ENCODE results near the gene TMEM41A. TPM values are rescaled to one million over a fixed set of nuclear protein-coding genes. Genes with fewer than 3 reads are reported as not detected.
"Not testable (repeated sequence)": the region's sequence is repeated elsewhere in the genome, so short reads cannot be mapped to it uniquely, and the experiment has no call there.

Gene TMEM41A
- polyA plus RNA-seq, 1 donor from 2014 or later = 12.9 TPM

- Histone ChIP-seq H3K36me3 (ENCODE audit: insufficient read depth, low read length) (no peaks in the 10 kb centered on the region), H4K20me1 (ENCODE audit: insufficient read depth) (no peaks in the 10 kb centered on the region), H3K9ac (ENCODE audit: low read length) (no peak overlapping the region), H3K4me2 (ENCODE audit: low read length) (no peak overlapping the region), H3K27me3 (ENCODE audit: insufficient read depth, low read depth, low read length) (no peaks in the 10 kb centered on the region), H3K79me2 (replicated peaks; ENCODE audit: insufficient read depth, low read length) (no peaks in the 10 kb centered on the region), H3K27ac (ENCODE audit: low read length) (no peak overlapping the region), H3K4me3 (ENCODE audit: low read length) (no peak overlapping the region), H3K9me3 (ENCODE audit: low read length) (no peaks in the 10 kb centered on the region), H3K9me2 (ENCODE audit: insufficient read depth, low read length) (no peaks in the 10 kb centered on the region), H3F3A (ENCODE audit: insufficient read depth, low read length, poor library complexity, severe bottlenecking) (no peaks in the 10 kb centered on the region), H2AFZ (ENCODE audit: low read depth, low read length) (no peak overlapping the region)
- TF ChIP-seq REST (IDR thresholded peaks at IDR 0.05; ENCODE audit: borderline replicate concordance) = no peak
- TF ChIP-seq EP300 (conservative IDR thresholded peaks at IDR 0.05; ENCODE audit: poor library complexity, severe bottlenecking) = no peak
- no peak for TF ChIP-seq CTCF (IDR thresholded peaks at IDR 0.05; ENCODE audit: poor library complexity, severe bottlenecking)
Measured at GRCh38 chr3:185477316-185477715, 21.5 kb downstream of the TMEM41A start.

- H3K9me3 ChIP-seq (ENCODE audit: low read length); H3K9ac ChIP-seq (ENCODE audit: low read length); H3K4me2 ChIP-seq (ENCODE audit: low read length); H3K79me2 ChIP-seq (replicated peaks; ENCODE audit: insufficient read depth, low read length); H3K36me3 ChIP-seq (ENCODE audit: insufficient read depth, low read length); H3K27ac ChIP-seq (ENCODE audit: low read length); H3K4me3 ChIP-seq (ENCODE audit: low read length); H3F3A ChIP-seq (ENCODE audit: insufficient read depth, low read length, poor library complexity, severe bottlenecking); H3K9me2 ChIP-seq (ENCODE audit: insufficient read depth, low read length); H2AFZ ChIP-seq (ENCODE audit: low read depth, low read length); H4K20me1 ChIP-seq (ENCODE audit: insufficient read depth); H3K27me3 ChIP-seq (ENCODE audit: insufficient read depth, low read depth, low read length): not testable (repeated sequence)
Measured at GRCh38 chr3:185474922-185475321, 23.9 kb downstream of the TMEM41A start.

GRCh38 chr3:185473290-185473815 lies 25.5 kb downstream of the TMEM41A start:
- peaks cover 3% of the 10 kb centered on the region for H3K36me3 ChIP-seq (ENCODE audit: insufficient read depth, low read length)
- H2AFZ ChIP-seq (ENCODE audit: low read depth, low read length) = no peak overlapping the region
- H3K4me3 ChIP-seq (ENCODE audit: low read length) = no peak overlapping the region
- H3K9me3 ChIP-seq (ENCODE audit: low read length) = no peaks in the 10 kb centered on the region
- no peaks in the 10 kb centered on the region for H3K27me3 ChIP-seq (ENCODE audit: insufficient read depth, low read depth, low read length)
- no peaks in the 10 kb centered on the region for H4K20me1 ChIP-seq (ENCODE audit: insufficient read depth)
- no peaks in the 10 kb centered on the region for H3F3A ChIP-seq (ENCODE audit: insufficient read depth, low read length, poor library complexity, severe bottlenecking)
- H3K4me2 ChIP-seq (ENCODE audit: low read length) = no peak overlapping the region
- H3K9me2 ChIP-seq (ENCODE audit: insufficient read depth, low read length) = no peaks in the 10 kb centered on the region
- no peaks in the 10 kb centered on the region for H3K79me2 ChIP-seq (replicated peaks; ENCODE audit: insufficient read depth, low read length)
- no peak overlapping the region for H3K27ac ChIP-seq (ENCODE audit: low read length)
- TF ChIP-seq EP300 (conservative IDR thresholded peaks at IDR 0.05; ENCODE audit: poor library complexity, severe bottlenecking) (no peak), EZH2 (IDR thresholded peaks at IDR 0.05; ENCODE audit: borderline replicate concordance, insufficient read depth, low read length, poor library complexity, severe bottlenecking) (no peak)
- H3K9ac ChIP-seq (ENCODE audit: low read length) = no peak overlapping the region
